ENCODE measurements around the gene SRRM3. TPM values are rescaled to one million over a fixed set of nuclear protein-coding genes. Genes with fewer than 3 reads are reported as not detected.
A peak's percentile ranks its signal among the peaks of the same experiment; 100 is the strongest.

The SRRM3 gene
- polyA plus RNA-seq, 2 of the 4 experiments (the other 2 are of a cell fraction): 2.4 to 7.0 TPM

DNA sequence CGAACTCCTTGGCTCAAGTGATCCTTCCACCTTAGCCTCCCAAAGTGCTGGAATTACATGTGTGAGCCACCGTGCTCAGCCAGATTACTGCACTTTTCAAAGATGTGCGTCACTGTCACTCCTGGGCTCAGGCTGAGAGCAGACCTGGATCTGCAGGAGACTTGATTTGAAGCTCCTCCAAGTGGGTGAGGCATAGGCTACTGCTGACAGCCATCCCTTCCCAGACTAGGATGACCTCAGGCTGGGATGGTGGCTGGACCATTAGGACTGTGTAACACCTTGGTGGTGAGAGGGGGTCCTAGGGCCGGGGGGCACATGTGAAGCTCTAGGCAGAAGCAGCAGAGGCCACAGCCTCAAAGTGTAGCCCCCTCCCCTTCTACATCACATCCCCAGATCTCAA is 8.2 kb upstream of the SRRM3 start:
- WGBS (ENCODE audit: missing lambda C conversion rate): 19% methylated on average over 3 of the region's 4 CpGs
- FAIRE-seq (no peak), ATAC-seq (peak; percentile 48 to 51; a peak in 4 of 6 replicates), DNase-seq (ENCODE audit: low read depth in 1 of 2, low spot score in 1 of 2) (peak in 1 of 2 experiments; percentile 32)
- no peak overlapping the region for H3K4me2 ChIP-seq
- H3K4me3 ChIP-seq: no peak overlapping the region
- H3K27ac ChIP-seq: no peak overlapping the region
- POLR2A ChIA-PET: no interaction called here
- H3K9me3 ChIP-seq: peaks cover 8% of the 10 kb centered on the region
- TF ChIP-seq E2F6 (IDR thresholded peaks at IDR 0.05; ENCODE audit: borderline replicate concordance, low read depth) (no peak), BHLHE40 (IDR thresholded peaks at IDR 0.05; ENCODE audit: low read depth, low read length) (no peak), CBX2 (IDR thresholded peaks at IDR 0.05; ENCODE audit: borderline replicate concordance, low read depth) (no peak), HOXA7 (CRISPR knock-in tag; IDR thresholded peaks at IDR 0.05) (no peak), HEYL (CRISPR knock-in tag; IDR thresholded peaks at IDR 0.05) (no peak), POLR2AphosphoS2 (conservative IDR thresholded peaks at IDR 0.05; ENCODE audit: low read length) (no peak), MAZ (IDR thresholded peaks at IDR 0.05; ENCODE audit: borderline replicate concordance, low read depth, low read length) (no peak), HES2 (IDR thresholded peaks at IDR 0.05) (no peak), PHF8 (IDR thresholded peaks at IDR 0.05; ENCODE audit: borderline replicate concordance, low read depth) (no peak)
- TF ChIP-seq, protein P1, sequence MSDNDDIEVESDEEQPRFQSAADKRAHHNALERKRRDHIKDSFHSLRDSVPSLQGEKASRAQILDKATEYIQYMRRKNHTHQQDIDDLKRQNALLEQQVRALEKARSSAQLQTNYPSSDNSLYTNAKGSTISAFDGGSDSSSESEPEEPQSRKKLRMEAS (IDR thresholded peaks at IDR 0.05): no peak
- no peaks in the 10 kb centered on the region for H3K4me1 ChIP-seq
- CTCF ChIA-PET: interaction anchor here (0.6 to 9.5 kb wide), 8 partner anchors 8 to 121 kb away, joined by 3 to 78 read pairs (median 4); partner anchors contain the start of gene SRRM3

- FAIRE-seq (no peak), DNase-seq (ENCODE audit: low read depth in 1 of 2, low spot score in 1 of 2) (no peak), ATAC-seq (no peak)
- Histone ChIP-seq H3K9me3 (peaks cover 8% of the 10 kb centered on the region), H3K4me2 (no peak overlapping the region), H3K4me1 (no peaks in the 10 kb centered on the region), H3K27ac (no peak overlapping the region), H3K4me3 (no peak overlapping the region)
- ChIA-PET POLR2A (no interaction called here), CTCF (interaction anchor here (0.6 to 9.5 kb wide), 5 partner anchors 8 to 120 kb away, joined by 3 to 78 read pairs (median 6); partner anchors contain the start of gene SRRM3)
- WGBS (ENCODE audit: missing lambda C conversion rate): 46% methylated on average over 5 of the region's 5 CpGs
- no peak for TF ChIP-seq CHD4 (IDR thresholded peaks at IDR 0.05; ENCODE audit: borderline replicate concordance)
- TF ChIP-seq GATA3 (IDR thresholded peaks at IDR 0.05; ENCODE audit: borderline replicate concordance): no peak
- no peak for TF ChIP-seq HEYL (CRISPR knock-in tag; IDR thresholded peaks at IDR 0.05)
- no peak for TF ChIP-seq RNF2 (IDR thresholded peaks at IDR 0.05; ENCODE audit: borderline replicate concordance, low read depth)
- no peak for TF ChIP-seq HOXA7 (CRISPR knock-in tag; IDR thresholded peaks at IDR 0.05)
- TF ChIP-seq RCOR1 (IDR thresholded peaks at IDR 0.05; ENCODE audit: low read depth, low read length): no peak
- no peak for TF ChIP-seq FOXS1 (CRISPR knock-in tag; IDR thresholded peaks at IDR 0.05)
- TF ChIP-seq JUNB (IDR thresholded peaks at IDR 0.05): no peak
These were observed 7.8 kb upstream of the SRRM3 start for GRCh38 chr7:76193883-76194282.

- no peak overlapping the region for H3K27ac ChIP-seq
- H3K4me1 ChIP-seq: 0 out of 3 replicates have a peak, but pooled peaks cover 3% of the 10 kb centered on the region
- peaks cover 3% of the 10 kb centered on the region for H3K9me3 ChIP-seq
- DNase-seq (ENCODE audit: low read depth in 1 of 2, low spot score in 1 of 2) (no peak), ATAC-seq (no peak), FAIRE-seq (no peak)
- TF ChIP-seq ZNF302 (CRISPR knock-in tag; IDR thresholded peaks at IDR 0.05) (no peak), TP53 (CRISPR knock-in tag; IDR thresholded peaks at IDR 0.05) (no peak), EHF (CRISPR knock-in tag; IDR thresholded peaks at IDR 0.05) (no peak), RFX5 (IDR thresholded peaks at IDR 0.05) (no peak), HOXB13 (CRISPR knock-in tag; IDR thresholded peaks at IDR 0.05; ENCODE audit: low read depth) (no peak)
- ChIA-PET POLR2A (no interaction called here), CTCF (interaction anchor here (1.3 to 7.0 kb wide), 3 partner anchors 18 to 117 kb away, joined by 7 to 32 read pairs (median 12); no protein-coding TSS in a partner anchor)
- WGBS (ENCODE audit: missing lambda C conversion rate): 89% methylated on average over 10 of the region's 10 CpGs
- H3K4me3 ChIP-seq: no peak overlapping the region
- H3K4me2 ChIP-seq: no peak overlapping the region
These were observed 4.9 kb upstream of the SRRM3 start for GRCh38 chr7:76196786-76197185.
